Liver (tissue), 9 donors: Measurements from ENCODE around the gene MYO7A. TPM values are rescaled to one million over a fixed set of nuclear protein-coding genes. Genes with fewer than 3 reads are reported as not detected.

Source experiments
- DNase-seq: peaks from one replicate; pipeline ENCODE4 v3.0.0-alpha.2; 2017; ENCODE audit warnings: low spot score
- H3K27ac ChIP-seq, 2 donors: one replicate each; pipeline ENCODE4 v1.7.0; 2013; ENCODE audit warnings: inconsistent platforms in 2 of 2, low read length in 2 of 2, control low read depth in 1 of 2, low read depth in 1 of 2, mild to moderate bottlenecking in 1 of 2
- H3K27me3 ChIP-seq, 4 donors: one replicate each; pipeline versions ENCODE4 v1.6.1 to v1.7.0; 2013; ENCODE audit warnings: low read length in 3 of 4, inconsistent platforms in 1 of 4, mild to moderate bottlenecking in 1 of 4, moderate library complexity in 1 of 4; ENCODE audit not compliant: control insufficient read depth in 4 of 4, insufficient read depth in 4 of 4
- H3K36me3 ChIP-seq, 4 donors: one replicate each; pipeline versions ENCODE4 v1.6.1 to v1.7.0; 2013; ENCODE audit warnings: low read length in 3 of 4, mild to moderate bottlenecking in 3 of 4, low read depth in 1 of 4, moderate library complexity in 1 of 4; ENCODE audit not compliant: control insufficient read depth in 4 of 4, insufficient read depth in 3 of 4
- H3K4me1 ChIP-seq, 4 donors: one replicate each; pipeline versions ENCODE4 v1.6.1 to v1.7.0; 2013; ENCODE audit warnings: low read length in 3 of 4, mild to moderate bottlenecking in 3 of 4, moderate library complexity in 1 of 4; ENCODE audit not compliant: control insufficient read depth in 4 of 4, insufficient read depth in 4 of 4
- H3K4me3 ChIP-seq, 3 donors: one replicate each; pipeline versions ENCODE4 v1.6.1 to v1.7.0; 2013; ENCODE audit warnings: low read length in 3 of 3, control low read depth in 1 of 3, low read depth in 1 of 3, mild to moderate bottlenecking in 1 of 3
- H3K9ac ChIP-seq, 2 donors: one replicate each; pipeline ENCODE4 v1.7.0; 2013; ENCODE audit warnings: low read length in 2 of 2, mild to moderate bottlenecking in 2 of 2, moderate library complexity in 2 of 2, control low read depth in 1 of 2, low read depth in 1 of 2
- H3K9me3 ChIP-seq, 4 donors: one replicate each; pipeline versions ENCODE4 v1.6.1 to v1.7.0; 2013; ENCODE audit warnings: low read length in 3 of 4; ENCODE audit not compliant: control insufficient read depth in 4 of 4
- ATF3 ChIP-seq: IDR thresholded peaks from 2 replicates; pipeline ENCODE4 v1.6.1; 2016; ENCODE audit warnings: antibody characterized with exemption
- CTCF ChIP-seq: fragments of 150-350 bp; IDR thresholded peaks from 2 replicates; pipeline ENCODE4 v1.5.1; 2017; ENCODE audit warnings: improper control_type of control experiment, low read depth, low read length; ENCODE audit not compliant: missing input control
- FOXA1 ChIP-seq: IDR thresholded peaks from 2 replicates; pipeline ENCODE4 v1.6.1; 2016; ENCODE audit warnings: antibody characterized with exemption
- HNF4A ChIP-seq, 2 donors: conservative IDR thresholded peaks; 2 replicates each; pipeline ENCODE4 v1.6.1; 2016; ENCODE audit warnings: antibody characterized with exemption in 2 of 2, mild to moderate bottlenecking in 2 of 2
- MAX ChIP-seq: IDR thresholded peaks from 2 replicates; pipeline ENCODE4 v1.6.1; 2016; ENCODE audit warnings: antibody characterized with exemption
- NR2F2 ChIP-seq: IDR thresholded peaks from 2 replicates; pipeline ENCODE4 v1.6.1; 2016; ENCODE audit warnings: antibody characterized with exemption
- REST ChIP-seq: IDR thresholded peaks from 2 replicates; pipeline ENCODE4 v1.6.1; 2016; ENCODE audit warnings: antibody characterized with exemption, mild to moderate bottlenecking
- TAF1 ChIP-seq: conservative IDR thresholded peaks from 2 replicates; pipeline ENCODE4 v1.6.1; 2016; ENCODE audit warnings: antibody characterized with exemption, mild to moderate bottlenecking
- WGBS: extraction: QIAGEN DNeasy Blood & Tissue Kit; methylation state at CpG from one replicate; pipeline ENCODE4 v1.1.7; 2013; 5-methylcytosine and 5-hydroxymethylcytosine counted together
- polyA plus RNA-seq, 2 donors: library from polyadenylated mRNA; stranded (reverse) in 1 of 2; unstranded in 1 of 2; fragments of 200-250 nt in 1 of 2; fragments of >200 nt in 1 of 2; fragmentation: Nextera tagmentation in 1 of 2; extraction: Ambion mirVana in 1 of 2; gene quantifications; one replicate each; pipeline versions ENCODE4 v1.2.1 to v1.2.3, GENCODE V29; 2013 to 2015
- total RNA-seq, 2 donors: library from RNA; depleted of rRNA; stranded (reverse); fragments of >200 nt; gene quantifications; one replicate each; pipeline ENCODE4 v1.2.3, GENCODE V29; 2014
- donor health status: healthy.
- donor health status: healthy.
- donor health status: healthy.
- donor health status: healthy.
- donor health status: healthy.

MYO7A gene
- total and polyA plus RNA-seq, 4 donors, result 7.3 to 33.6 (median 11.3) TPM

- no peak for TF ChIP-seq REST
These were observed 10.1 kb downstream of the MYO7A start for GRCh38 chr11:77138106-77138649.

GRCh38 chr11:77139201-77139600 lies 11.2 kb downstream of the MYO7A start:
- no peak overlapping the region for H3K9ac ChIP-seq
- no peak overlapping the region for H3K27ac ChIP-seq
- H3K4me1 ChIP-seq, result peaks cover 9 to 31% (median 16%) of the 10 kb centered on the region in 4 donors
- 96% methylated on average over 8 of the region's 8 CpGs for WGBS
- no peaks in the 10 kb centered on the region for H3K36me3 ChIP-seq
- no peak for DNase-seq
- TF ChIP-seq HNF4A (conservative IDR thresholded peaks at IDR 0.05), result no peak
- TF ChIP-seq FOXA1, result no peak
- TF ChIP-seq TAF1, result no peak
- no peak for TF ChIP-seq MAX
- TF ChIP-seq ATF3, result no peak
- no peak for TF ChIP-seq REST
- H3K9me3 ChIP-seq, result no peaks in the 10 kb centered on the region
- no peak overlapping the region for H3K4me3 ChIP-seq
- no peaks in the 10 kb centered on the region for H3K27me3 ChIP-seq

More at GRCh38 chr11:77138106-77138649, 10.1 kb downstream of the MYO7A start:
- no peak overlapping the region for H3K4me3 ChIP-seq
- H3K36me3 ChIP-seq, result no peaks in the 10 kb centered on the region
- no peaks in the 10 kb centered on the region for H3K9me3 ChIP-seq
- no peak overlapping the region for H3K9ac ChIP-seq
- DNase-seq, result no peak
- H3K27me3 ChIP-seq, result no peaks in the 10 kb centered on the region
- WGBS, result 77% methylated on average over 55 of the region's 55 CpGs
- H3K27ac ChIP-seq, result no peak overlapping the region
- peaks cover 2 to 21% (median 10%) of the 10 kb centered on the region in 4 donors for H3K4me1 ChIP-seq

- Histone ChIP-seq H3K4me1 (peaks cover 16 to 42% (median 26%) of the 10 kb centered on the region in 4 donors), H3K4me3 (no peak overlapping the region), H3K36me3 (no peaks in the 10 kb centered on the region), H3K9ac (no peak overlapping the region), H3K27ac (no peak overlapping the region), H3K27me3 (no peaks in the 10 kb centered on the region), H3K9me3 (no peaks in the 10 kb centered on the region)
- DNase-seq, result no peak
- TF ChIP-seq CTCF (no peak), NR2F2 (peak; percentile 80)
- WGBS, result 76% methylated on average over 8 of the region's 8 CpGs
These were observed 12.3 kb downstream of the MYO7A start for GRCh38 chr11:77140231-77140851.
